ENCODE results near the gene ZFPM1.

ZFPM1 gene

DNA sequence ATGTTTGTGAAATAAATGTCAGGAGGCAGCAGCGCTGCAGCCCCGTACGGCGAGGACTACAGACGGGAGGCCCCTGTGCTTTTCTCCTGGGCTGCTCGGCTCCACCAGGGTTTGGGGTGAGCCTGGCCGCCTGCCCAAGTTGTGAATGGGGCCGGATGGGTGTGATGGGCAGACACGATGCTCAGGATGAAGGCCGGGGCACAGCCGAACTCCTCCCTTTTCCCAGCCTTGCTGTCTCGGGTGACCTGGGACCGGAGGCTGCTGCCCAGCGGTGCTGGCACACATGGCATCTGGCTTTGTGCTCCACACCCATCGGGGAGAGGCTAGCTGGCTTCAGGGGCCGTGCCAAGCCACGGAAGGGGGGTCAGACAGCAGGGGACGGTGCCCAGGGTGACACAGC lies 34.2 kb upstream of the ZFPM1 start:
- TF ChIP-seq YY1 (IDR thresholded peaks at IDR 0.05; ENCODE audit: low read depth) (no peak), REST (IDR thresholded peaks at IDR 0.05; ENCODE audit: low read depth) (no peak), MAX (IDR thresholded peaks at IDR 0.05) (no peak), TEAD4 (IDR thresholded peaks at IDR 0.05) (no peak)

- TF ChIP-seq ZBTB7A (IDR thresholded peaks at IDR 0.05; ENCODE audit: low read depth), result no peak
- no peak for TF ChIP-seq MAX (IDR thresholded peaks at IDR 0.05)
- no peak for TF ChIP-seq EGR1 (IDR thresholded peaks at IDR 0.05)
- TF ChIP-seq TAF1 (IDR thresholded peaks at IDR 0.05; ENCODE audit: low read depth), result no peak
- no peak for TF ChIP-seq TEAD4 (IDR thresholded peaks at IDR 0.05)
- TF ChIP-seq REST (IDR thresholded peaks at IDR 0.05; ENCODE audit: low read depth), result no peak
- TF ChIP-seq, protein P1, sequence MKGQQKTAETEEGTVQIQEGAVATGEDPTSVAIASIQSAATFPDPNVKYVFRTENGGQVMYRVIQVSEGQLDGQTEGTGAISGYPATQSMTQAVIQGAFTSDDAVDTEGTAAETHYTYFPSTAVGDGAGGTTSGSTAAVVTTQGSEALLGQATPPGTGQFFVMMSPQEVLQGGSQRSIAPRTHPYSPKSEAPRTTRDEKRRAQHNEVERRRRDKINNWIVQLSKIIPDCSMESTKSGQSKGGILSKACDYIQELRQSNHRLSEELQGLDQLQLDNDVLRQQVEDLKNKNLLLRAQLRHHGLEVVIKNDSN (IDR thresholded peaks at IDR 0.05), result no peak
- no peak for TF ChIP-seq EP300 (IDR thresholded peaks at IDR 0.05; ENCODE audit: borderline replicate concordance)
- TF ChIP-seq RAD21 (IDR thresholded peaks at IDR 0.05; ENCODE audit: low read depth), result no peak
- TF ChIP-seq CREB1 (IDR thresholded peaks at IDR 0.05; ENCODE audit: low read depth), result no peak
- TF ChIP-seq YY1 (IDR thresholded peaks at IDR 0.05; ENCODE audit: low read depth), result no peak
- TF ChIP-seq FOXM1 (IDR thresholded peaks at IDR 0.05; ENCODE audit: borderline replicate concordance, low read depth), result no peak
These were observed 33.3 kb upstream of the ZFPM1 start for GRCh38 chr16:88419790-88420189.

DNA sequence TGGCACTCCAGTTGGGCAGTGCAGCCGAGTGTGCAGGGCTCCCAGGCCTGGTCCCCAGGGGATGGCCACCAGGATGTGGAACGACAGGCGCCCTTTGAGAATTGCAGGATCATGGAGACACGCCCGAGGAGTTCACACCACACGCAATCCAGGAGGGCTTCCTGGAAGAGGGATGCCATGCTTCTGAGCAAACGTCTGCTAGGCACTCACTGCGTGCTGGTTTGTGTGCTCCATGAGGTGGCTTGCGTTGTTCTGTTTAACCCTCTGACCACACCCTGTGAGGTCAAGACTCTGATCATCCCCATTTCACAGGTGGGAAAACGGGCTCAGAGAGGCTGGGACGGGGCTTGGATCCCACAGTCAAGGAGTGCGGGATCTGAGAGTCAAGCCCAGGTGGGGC lies 32.6 kb upstream of the ZFPM1 start:
- no peak for TF ChIP-seq ZBTB7A (IDR thresholded peaks at IDR 0.05; ENCODE audit: low read depth)
- no peak for TF ChIP-seq TCF12 (IDR thresholded peaks at IDR 0.05; ENCODE audit: low read depth)
- no peak for TF ChIP-seq CREB1 (IDR thresholded peaks at IDR 0.05; ENCODE audit: low read depth)
- TF ChIP-seq, protein P1 (IDR thresholded peaks at IDR 0.05), result no peak
- TF ChIP-seq TAF1 (IDR thresholded peaks at IDR 0.05; ENCODE audit: low read depth), result no peak
- TF ChIP-seq EP300 (IDR thresholded peaks at IDR 0.05; ENCODE audit: borderline replicate concordance), result no peak
- TF ChIP-seq FOXM1 (IDR thresholded peaks at IDR 0.05; ENCODE audit: borderline replicate concordance, low read depth), result no peak
- no peak for TF ChIP-seq REST (IDR thresholded peaks at IDR 0.05; ENCODE audit: low read depth)
- TF ChIP-seq NFIC (IDR thresholded peaks at IDR 0.05), result no peak
- TF ChIP-seq YY1 (IDR thresholded peaks at IDR 0.05; ENCODE audit: low read depth), result no peak
- no peak for TF ChIP-seq RAD21 (IDR thresholded peaks at IDR 0.05; ENCODE audit: low read depth)
- TF ChIP-seq TEAD4 (IDR thresholded peaks at IDR 0.05), result no peak
- no peak for TF ChIP-seq MAX (IDR thresholded peaks at IDR 0.05)
- TF ChIP-seq CEBPB (IDR thresholded peaks at IDR 0.05), result no peak

DNA sequence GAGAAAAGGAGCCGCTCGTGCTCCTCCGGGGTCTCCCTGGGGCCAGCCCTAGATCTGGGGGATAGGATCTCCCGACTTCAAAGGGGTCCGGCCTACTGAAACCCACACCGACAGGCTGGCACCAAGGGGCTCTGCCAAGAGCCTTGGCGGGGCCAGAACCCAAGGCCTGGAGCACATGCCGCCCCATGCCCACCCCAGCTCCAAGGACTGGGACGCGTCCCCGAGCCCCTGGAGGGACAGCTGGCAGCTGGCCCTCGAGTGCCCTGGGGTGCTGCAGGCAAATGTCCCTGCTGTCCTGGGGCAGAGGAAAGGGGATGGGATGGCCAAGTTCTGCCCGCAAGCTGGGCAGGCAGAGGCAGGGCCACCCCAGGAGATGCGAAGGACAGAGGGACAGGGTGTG lies 31.8 kb upstream of the ZFPM1 start:
- TF ChIP-seq RAD21 (IDR thresholded peaks at IDR 0.05; ENCODE audit: low read depth), result no peak
- TF ChIP-seq TCF12 (IDR thresholded peaks at IDR 0.05; ENCODE audit: low read depth), result no peak
- no peak for TF ChIP-seq TEAD4 (IDR thresholded peaks at IDR 0.05)

GRCh38 chr16:88421871-88422433 lies 31.1 kb upstream of the ZFPM1 start:
- TF ChIP-seq CEBPB (IDR thresholded peaks at IDR 0.05), result no peak
- TF ChIP-seq MAX (IDR thresholded peaks at IDR 0.05), result no peak
- TF ChIP-seq TEAD4 (IDR thresholded peaks at IDR 0.05), result no peak
- no peak for TF ChIP-seq REST (IDR thresholded peaks at IDR 0.05; ENCODE audit: low read depth)
- no peak for TF ChIP-seq ZBTB7A (IDR thresholded peaks at IDR 0.05; ENCODE audit: low read depth)
- TF ChIP-seq, protein P1 (IDR thresholded peaks at IDR 0.05), result no peak
- TF ChIP-seq EGR1 (IDR thresholded peaks at IDR 0.05), result no peak
- TF ChIP-seq YY1 (IDR thresholded peaks at IDR 0.05; ENCODE audit: low read depth), result no peak
- no peak for TF ChIP-seq EP300 (IDR thresholded peaks at IDR 0.05; ENCODE audit: borderline replicate concordance)
- TF ChIP-seq FOXM1 (IDR thresholded peaks at IDR 0.05; ENCODE audit: borderline replicate concordance, low read depth), result no peak
- no peak for TF ChIP-seq TCF12 (IDR thresholded peaks at IDR 0.05; ENCODE audit: low read depth)
- TF ChIP-seq TAF1 (IDR thresholded peaks at IDR 0.05; ENCODE audit: low read depth), result no peak
- no peak for TF ChIP-seq CREB1 (IDR thresholded peaks at IDR 0.05; ENCODE audit: low read depth)
- no peak for TF ChIP-seq RAD21 (IDR thresholded peaks at IDR 0.05; ENCODE audit: low read depth)
- TF ChIP-seq NFIC (IDR thresholded peaks at IDR 0.05), result no peak
